Subcutaneous abdominal adipose tissue (tissue), 5 donors: ENCODE data around the gene ATP5MC3.
A peak's percentile ranks its signal among the peaks of the same experiment; 100 is the strongest.

Experiments
- H3K27ac ChIP-seq: one replicate; pipeline ENCODE4 v1.7.0; 2013; ENCODE audit warnings: low read depth, mild to moderate bottlenecking, inconsistent platforms, low read length, moderate library complexity
- H3K27me3 ChIP-seq, 5 donors: one replicate each; pipeline ENCODE4 v1.7.0; 2013; ENCODE audit warnings: low read length in 5 of 5, inconsistent platforms in 1 of 5; ENCODE audit not compliant: control insufficient read depth in 5 of 5, insufficient read depth in 4 of 5
- H3K36me3 ChIP-seq, 5 donors: one replicate each; pipeline ENCODE4 v1.7.0; 2013; ENCODE audit warnings: low read length in 5 of 5; ENCODE audit not compliant: control insufficient read depth in 5 of 5, insufficient read depth in 5 of 5
- H3K4me1 ChIP-seq, 5 donors: one replicate each; pipeline ENCODE4 v1.7.0; 2013; ENCODE audit warnings: low read length in 5 of 5, mild to moderate bottlenecking in 3 of 5, moderate library complexity in 1 of 5; ENCODE audit not compliant: control insufficient read depth in 5 of 5, insufficient read depth in 5 of 5
- H3K4me3 ChIP-seq, 5 donors: one replicate each; pipeline ENCODE4 v1.7.0; 2013; ENCODE audit warnings: low read length in 5 of 5, low read depth in 1 of 5
- H3K9ac ChIP-seq, 5 donors: one replicate each; pipeline ENCODE4 v1.7.0; 2013; ENCODE audit warnings: low read length in 5 of 5, mild to moderate bottlenecking in 4 of 5, moderate library complexity in 3 of 5
- H3K9me3 ChIP-seq, 5 donors: one replicate each; pipeline ENCODE4 v1.7.0; 2013; ENCODE audit warnings: low read length in 5 of 5; ENCODE audit not compliant: control insufficient read depth in 5 of 5
- donor health status: healthy.
- donor health status: healthy.
- donor health status: healthy.
- donor health status: healthy.
- donor health status: healthy.

ATP5MC3 gene

GRCh38 chr2:175170659-175171304 lies 10.7 kb downstream of the ATP5MC3 start:
- H3K4me3 ChIP-seq, result no peak overlapping the region
- no peak overlapping the region for H3K27ac ChIP-seq
- H3K36me3 ChIP-seq, result peaks cover 2 to 12% (median 3%) of the 10 kb centered on the region in 5 donors
- no peaks in the 10 kb centered on the region for H3K27me3 ChIP-seq
- H3K9ac ChIP-seq, result no peak overlapping the region
- H3K9me3 ChIP-seq, result no peaks in the 10 kb centered on the region
- peaks cover 3 to 23% (median 20%) of the 10 kb centered on the region in 5 donors for H3K4me1 ChIP-seq

- Histone ChIP-seq H3K27me3 (no peaks in the 10 kb centered on the region), H3K9me3 (no peaks in the 10 kb centered on the region), H3K9ac (peak overlapping the region in 4 of 5 donors; percentile 72 to 92 (median 82)), H3K27ac (peak overlapping the region; percentile 99), H3K4me3 (peak overlapping the region in 1 of 5 donors; percentile 100), H3K36me3 (peaks cover 0 to 8% (median 0%) of the 10 kb centered on the region in 5 donors), H3K4me1 (peaks cover 3 to 23% (median 20%) of the 10 kb centered on the region in 5 donors)
These were observed 12.3 kb downstream of the ATP5MC3 start for GRCh38 chr2:175169191-175169590.

GRCh38 chr2:175168564-175168945 lies 13.0 kb downstream of the ATP5MC3 start:
- peaks cover 3 to 23% (median 20%) of the 10 kb centered on the region in 5 donors for H3K4me1 ChIP-seq
- H3K27ac ChIP-seq, result peak overlapping the region; percentile 99
- H3K36me3 ChIP-seq, result peaks cover 0 to 6% (median 0%) of the 10 kb centered on the region in 5 donors
- H3K27me3 ChIP-seq, result no peaks in the 10 kb centered on the region
- peak overlapping the region; percentile 79 to 100 (median 98) for H3K4me3 ChIP-seq
- H3K9me3 ChIP-seq, result no peaks in the 10 kb centered on the region
- H3K9ac ChIP-seq, result peak overlapping the region in 4 of 5 donors; percentile 72 to 92 (median 82)

- Histone ChIP-seq H3K36me3 (peaks cover 0 to 3% (median 0%) of the 10 kb centered on the region in 5 donors), H3K27ac (peak within 1 kb of the TSS; percentile 99), H3K4me1 (peaks cover 3 to 23% (median 20%) of the 10 kb centered on the region in 5 donors), H3K4me3 (peak within 1 kb of the TSS; percentile 79 to 100 (median 100)), H3K9ac (peak within 1 kb of the TSS; percentile 84 to 99 (median 99)), H3K9me3 (no peaks in the 10 kb centered on the region), H3K27me3 (no peaks in the 10 kb centered on the region)
These were observed 13.5 kb downstream of the ATP5MC3 start, which contains the start of gene ATF2 for GRCh38 chr2:175167792-175168563. Gene ATF2 (minus strand): TSS chr2:175168203. CDS start chr2:175136443, 31,760 bp downstream.

GRCh38 chr2:175167076-175167791 lies 14.3 kb downstream of the ATP5MC3 start:
- no peaks in the 10 kb centered on the region for H3K9me3 ChIP-seq
- no peaks in the 10 kb centered on the region for H3K27me3 ChIP-seq
- peak overlapping the region; percentile 84 to 99 (median 99) for H3K9ac ChIP-seq
- no peaks in the 10 kb centered on the region for H3K36me3 ChIP-seq
- peak overlapping the region; percentile 79 to 100 (median 100) for H3K4me3 ChIP-seq
- H3K4me1 ChIP-seq, result peaks cover 3 to 23% (median 20%) of the 10 kb centered on the region in 5 donors
- H3K27ac ChIP-seq, result peak overlapping the region; percentile 99

GRCh38 chr2:175166216-175166824 lies 15.2 kb downstream of the ATP5MC3 start:
- peak overlapping the region in 3 of 5 donors; percentile 98 to 100 (median 100) for H3K4me3 ChIP-seq
- peaks cover 3 to 23% (median 20%) of the 10 kb centered on the region in 5 donors for H3K4me1 ChIP-seq
- H3K9me3 ChIP-seq, result no peaks in the 10 kb centered on the region
- no peaks in the 10 kb centered on the region for H3K27me3 ChIP-seq
- peak overlapping the region in 4 of 5 donors; percentile 39 to 99 (median 92) for H3K9ac ChIP-seq
- no peaks in the 10 kb centered on the region for H3K36me3 ChIP-seq
- H3K27ac ChIP-seq, result peak overlapping the region; percentile 99

GRCh38 chr2:175164235-175164634 lies 17.3 kb downstream of the ATP5MC3 start:
- Histone ChIP-seq H3K36me3 (no peaks in the 10 kb centered on the region), H3K27ac (no peak overlapping the region), H3K27me3 (no peaks in the 10 kb centered on the region), H3K4me1 (peaks cover 3 to 23% (median 20%) of the 10 kb centered on the region in 5 donors), H3K4me3 (no peak overlapping the region), H3K9me3 (no peaks in the 10 kb centered on the region), H3K9ac (no peak overlapping the region)

- Histone ChIP-seq H3K27ac (no peak overlapping the region), H3K4me1 (peaks cover 0 to 10% (median 7%) of the 10 kb centered on the region in 5 donors), H3K36me3 (peaks cover 0 to 3% (median 0%) of the 10 kb centered on the region in 5 donors), H3K9ac (no peak overlapping the region), H3K27me3 (no peaks in the 10 kb centered on the region), H3K4me3 (no peak overlapping the region), H3K9me3 (no peaks in the 10 kb centered on the region)
These were observed 22.6 kb downstream of the ATP5MC3 start for GRCh38 chr2:175158894-175159293.

- peaks cover 0 to 13% (median 8%) of the 10 kb centered on the region in 5 donors for H3K4me1 ChIP-seq
These were observed 25.0 kb downstream of the ATP5MC3 start for GRCh38 chr2:175156534-175156933.

More at GRCh38 chr2:175156534-175156933, 25.0 kb downstream of the ATP5MC3 start:
- H3K27me3 ChIP-seq, result no peaks in the 10 kb centered on the region
- no peaks in the 10 kb centered on the region for H3K9me3 ChIP-seq
- no peak overlapping the region for H3K27ac ChIP-seq
- peaks cover 0 to 3% (median 0%) of the 10 kb centered on the region in 5 donors for H3K36me3 ChIP-seq
- H3K4me3 ChIP-seq, result no peak overlapping the region
- no peak overlapping the region for H3K9ac ChIP-seq
